MM.1S (cell line): ENCODE results near the gene TGFA.
A peak's percentile ranks its signal among the peaks of the same experiment; 100 is the strongest.

Source experiments
- DNase-seq: peaks from one replicate; pipeline ENCODE4 v3.0.0-alpha.2; 2015
- H2AFZ ChIP-seq: fragments of 300-600 bp; sonication (generic); 2 replicates; pipeline ENCODE4 v1.6.0; 2016; ENCODE audit warnings: antibody characterized with exemption, low read length
- H3F3A ChIP-seq: fragments of 300-600 bp; sonication (generic); 2 replicates; pipeline ENCODE4 v1.6.1; 2016; ENCODE audit warnings: mild to moderate bottlenecking, antibody characterized with exemption, low read length, moderate library complexity, mixed read lengths; ENCODE audit not compliant: insufficient read depth
- H3K27ac ChIP-seq: fragments of 300-600 bp; sonication (generic); 2 replicates; pipeline ENCODE4 v1.5.1; 2016; ENCODE audit warnings: mild to moderate bottlenecking, low read length
- H3K27me3 ChIP-seq: fragments of 300-600 bp; sonication (generic); replicated peaks from 2 replicates; pipeline ENCODE4 v1.6.0; 2016; ENCODE audit warnings: low read length; ENCODE audit not compliant: insufficient read depth
- H3K36me3 ChIP-seq: fragments of 300-600 bp; sonication (generic); replicated peaks from 2 replicates; pipeline ENCODE4 v1.6.1; 2016; ENCODE audit warnings: mild to moderate bottlenecking, low read length, mixed read lengths; ENCODE audit not compliant: insufficient read depth
- H3K4me1 ChIP-seq: fragments of 300-600 bp; sonication (generic); 2 replicates; pipeline ENCODE4 v1.6.1; 2016; ENCODE audit warnings: low read length, mixed read lengths
- H3K4me2 ChIP-seq: fragments of 300-600 bp; sonication (generic); 2 replicates; pipeline ENCODE4 v1.6.0; 2016; ENCODE audit warnings: low read depth, low read length
- H3K4me3 ChIP-seq: fragments of 300-600 bp; sonication (generic); 2 replicates; pipeline ENCODE4 v1.5.1; 2016; ENCODE audit warnings: low read length, mixed read lengths
- H3K79me2 ChIP-seq: fragments of 300-600 bp; sonication (generic); 2 replicates; pipeline ENCODE4 v1.6.1; 2016; ENCODE audit warnings: mixed run types, low read length, mixed read lengths
- H3K9ac ChIP-seq: fragments of 300-600 bp; sonication (generic); 2 replicates; pipeline ENCODE4 v1.6.1; 2016; ENCODE audit warnings: low read length, mixed read lengths
- H3K9me2 ChIP-seq: fragments of 300-600 bp; sonication (generic); replicated peaks from 2 replicates; pipeline ENCODE4 v1.6.1; 2016; ENCODE audit warnings: mild to moderate bottlenecking, low read length, mixed read lengths; ENCODE audit not compliant: insufficient read depth
- H3K9me3 ChIP-seq: fragments of 300-600 bp; sonication (generic); replicated peaks from 2 replicates; pipeline ENCODE4 v1.6.1; 2016; ENCODE audit warnings: mild to moderate bottlenecking, low read length, mixed read lengths; ENCODE audit not compliant: insufficient read depth
- H4K20me1 ChIP-seq: fragments of 300-600 bp; sonication (generic); 2 replicates; pipeline ENCODE4 v1.6.1; 2016; ENCODE audit warnings: mild to moderate bottlenecking, low read length, moderate library complexity, mixed read lengths; ENCODE audit not compliant: insufficient read depth
- CTCF ChIP-seq: fragments of 300-600 bp; sonication (generic); IDR thresholded peaks from 2 replicates; pipeline ENCODE4 v1.5.1; 2016; ENCODE audit warnings: antibody characterized with exemption, low read length, mixed read lengths
- EZH2 ChIP-seq: fragments of 300-600 bp; sonication (generic); optimal IDR thresholded peaks from 2 replicates; pipeline ENCODE3; 2017; ENCODE audit warnings: low read depth, mild to moderate bottlenecking, antibody characterized with exemption, low read length, mixed read lengths
- EZH2phosphoT487 ChIP-seq: fragments of 300-600 bp; sonication (generic); IDR thresholded peaks from 2 replicates; pipeline ENCODE4 v1.6.1; 2018; ENCODE audit warnings: antibody characterized with exemption, low read length

TGFA gene

GRCh38 chr2:70580352-70580751, 26.7 kb upstream of the TGFA start:
- no peak overlapping the region for H3K9ac ChIP-seq
- no peaks in the 10 kb centered on the region for H3K27me3 ChIP-seq
- H3K4me2 ChIP-seq = no peak overlapping the region

GRCh38 chr2:70574618-70575017, 21.0 kb upstream of the TGFA start:
- H3K36me3 ChIP-seq = no peaks in the 10 kb centered on the region
- H3K9me2 ChIP-seq = no peaks in the 10 kb centered on the region
- DNase-seq = peak; percentile 50
- H4K20me1 ChIP-seq = no peaks in the 10 kb centered on the region
- no peaks in the 10 kb centered on the region for H3K79me2 ChIP-seq
- no peaks in the 10 kb centered on the region for H3K9me3 ChIP-seq
- no peaks in the 10 kb centered on the region for H3K27me3 ChIP-seq
- H3K4me2 ChIP-seq = peak overlapping the region; percentile 60
- H3K27ac ChIP-seq = peak overlapping the region; percentile 21; the same call in 1 of the 2 replicates
- TF ChIP-seq CTCF (no peak), EZH2phosphoT487 (no peak), EZH2 (no peak)
- H3F3A ChIP-seq = peaks cover 12% of the 10 kb centered on the region
- peak overlapping the region; percentile 22; the same call in 1 of the 2 replicates for H3K4me3 ChIP-seq
- no peak overlapping the region for H2AFZ ChIP-seq
- H3K9ac ChIP-seq = no peak overlapping the region
- peaks cover 44% of the 10 kb centered on the region for H3K4me1 ChIP-seq

More at GRCh38 chr2:70580352-70580751, 26.7 kb upstream of the TGFA start:
- Histone ChIP-seq H3K27ac (no peak overlapping the region), H3K36me3 (no peaks in the 10 kb centered on the region), H4K20me1 (no peaks in the 10 kb centered on the region), H3K9me2 (no peaks in the 10 kb centered on the region), H3K4me3 (no peak overlapping the region), H3K9me3 (no peaks in the 10 kb centered on the region), H3F3A (no peaks in the 10 kb centered on the region), H2AFZ (no peak overlapping the region), H3K79me2 (no peaks in the 10 kb centered on the region), H3K4me1 (peaks cover 17% of the 10 kb centered on the region)
- TF ChIP-seq CTCF (no peak), EZH2phosphoT487 (no peak), EZH2 (no peak)
- DNase-seq = no peak

- Histone ChIP-seq H3K4me1 (peaks cover 44% of the 10 kb centered on the region), H3K4me2 (peak overlapping the region; percentile 60), H3K9me3 (no peaks in the 10 kb centered on the region), H3K27me3 (no peaks in the 10 kb centered on the region), H3K79me2 (no peaks in the 10 kb centered on the region), H3K9me2 (no peaks in the 10 kb centered on the region), H3K9ac (no peak overlapping the region), H3K4me3 (peak overlapping the region; percentile 22; the same call in 1 of the 2 replicates), H3K36me3 (no peaks in the 10 kb centered on the region), H4K20me1 (no peaks in the 10 kb centered on the region), H3K27ac (peak overlapping the region; percentile 21; the same call in 1 of the 2 replicates), H2AFZ (no peak overlapping the region), H3F3A (peaks cover 12% of the 10 kb centered on the region)
- TF ChIP-seq EZH2phosphoT487 (no peak), CTCF (no peak), EZH2 (no peak)
- DNase-seq = no peak
These were observed 20.5 kb upstream of the TGFA start for GRCh38 chr2:70574109-70574508.
